ENCODE data around the gene CRYBG1. TPM values are rescaled to one million over a fixed set of nuclear protein-coding genes. Genes with fewer than 3 reads are reported as not detected.

The CRYBG1 gene
- polyA plus RNA-seq, 1 donor from 2014 or later, result 0.73 TPM

DNA sequence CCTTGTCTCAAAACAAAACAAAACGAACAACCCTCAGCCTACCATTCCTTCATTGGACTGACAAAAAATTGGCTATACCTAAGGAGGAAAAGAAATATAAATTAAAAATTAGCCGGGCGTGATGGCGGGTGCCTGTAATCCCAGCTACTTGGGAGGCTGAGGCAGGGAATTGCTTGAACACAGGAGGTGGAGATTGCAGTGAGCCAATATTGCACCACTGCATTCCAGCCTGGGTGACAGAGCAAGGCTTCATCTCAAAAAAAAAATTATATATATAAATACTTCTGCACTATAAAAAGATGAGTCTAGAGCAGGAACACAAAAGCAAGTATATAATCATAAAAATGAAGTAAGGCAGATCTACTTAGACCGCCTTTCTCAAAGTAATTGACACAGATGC is 109.8 kb downstream of the CRYBG1 start:
- no peaks in the 10 kb centered on the region for H4K20me1 ChIP-seq (ENCODE audit: insufficient read depth)
- H3K79me2 ChIP-seq (replicated peaks; ENCODE audit: insufficient read depth, low read length), result no peaks in the 10 kb centered on the region
- H3K36me3 ChIP-seq (ENCODE audit: insufficient read depth, low read length), result no peaks in the 10 kb centered on the region
- no peak overlapping the region for H3K4me2 ChIP-seq (ENCODE audit: low read length)
- no peak overlapping the region for H3K4me3 ChIP-seq (ENCODE audit: low read length)
- no peak overlapping the region for H3K9ac ChIP-seq (ENCODE audit: low read length)
- H3K9me3 ChIP-seq (ENCODE audit: low read length), result no peaks in the 10 kb centered on the region
- H3K27me3 ChIP-seq (ENCODE audit: insufficient read depth, low read depth, low read length), result no peaks in the 10 kb centered on the region
- no peaks in the 10 kb centered on the region for H3K9me2 ChIP-seq (ENCODE audit: insufficient read depth, low read length)
- H2AFZ ChIP-seq (ENCODE audit: low read depth, low read length), result no peak overlapping the region
- no peak overlapping the region for H3K27ac ChIP-seq (ENCODE audit: low read length)
- H3F3A ChIP-seq (ENCODE audit: insufficient read depth, low read length, poor library complexity, severe bottlenecking), result no peaks in the 10 kb centered on the region
- no peak for TF ChIP-seq RAD21 (conservative IDR thresholded peaks at IDR 0.05)
- TF ChIP-seq TAF1 (IDR thresholded peaks at IDR 0.05; ENCODE audit: low read depth), result no peak
- no peak for TF ChIP-seq POLR2AphosphoS5 (IDR thresholded peaks at IDR 0.05)
- no peak for TF ChIP-seq SMC3 (conservative IDR thresholded peaks at IDR 0.05; ENCODE audit: poor library complexity)
- no peak for TF ChIP-seq EP300 (conservative IDR thresholded peaks at IDR 0.05; ENCODE audit: poor library complexity, severe bottlenecking)
- no peak for TF ChIP-seq EZH2 (IDR thresholded peaks at IDR 0.05; ENCODE audit: borderline replicate concordance, insufficient read depth, low read length, poor library complexity, severe bottlenecking)
- TF ChIP-seq, protein P1, sequence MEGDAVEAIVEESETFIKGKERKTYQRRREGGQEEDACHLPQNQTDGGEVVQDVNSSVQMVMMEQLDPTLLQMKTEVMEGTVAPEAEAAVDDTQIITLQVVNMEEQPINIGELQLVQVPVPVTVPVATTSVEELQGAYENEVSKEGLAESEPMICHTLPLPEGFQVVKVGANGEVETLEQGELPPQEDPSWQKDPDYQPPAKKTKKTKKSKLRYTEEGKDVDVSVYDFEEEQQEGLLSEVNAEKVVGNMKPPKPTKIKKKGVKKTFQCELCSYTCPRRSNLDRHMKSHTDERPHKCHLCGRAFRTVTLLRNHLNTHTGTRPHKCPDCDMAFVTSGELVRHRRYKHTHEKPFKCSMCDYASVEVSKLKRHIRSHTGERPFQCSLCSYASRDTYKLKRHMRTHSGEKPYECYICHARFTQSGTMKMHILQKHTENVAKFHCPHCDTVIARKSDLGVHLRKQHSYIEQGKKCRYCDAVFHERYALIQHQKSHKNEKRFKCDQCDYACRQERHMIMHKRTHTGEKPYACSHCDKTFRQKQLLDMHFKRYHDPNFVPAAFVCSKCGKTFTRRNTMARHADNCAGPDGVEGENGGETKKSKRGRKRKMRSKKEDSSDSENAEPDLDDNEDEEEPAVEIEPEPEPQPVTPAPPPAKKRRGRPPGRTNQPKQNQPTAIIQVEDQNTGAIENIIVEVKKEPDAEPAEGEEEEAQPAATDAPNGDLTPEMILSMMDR (IDR thresholded peaks at IDR 0.05; ENCODE audit: poor library complexity, severe bottlenecking), result no peak

DNA sequence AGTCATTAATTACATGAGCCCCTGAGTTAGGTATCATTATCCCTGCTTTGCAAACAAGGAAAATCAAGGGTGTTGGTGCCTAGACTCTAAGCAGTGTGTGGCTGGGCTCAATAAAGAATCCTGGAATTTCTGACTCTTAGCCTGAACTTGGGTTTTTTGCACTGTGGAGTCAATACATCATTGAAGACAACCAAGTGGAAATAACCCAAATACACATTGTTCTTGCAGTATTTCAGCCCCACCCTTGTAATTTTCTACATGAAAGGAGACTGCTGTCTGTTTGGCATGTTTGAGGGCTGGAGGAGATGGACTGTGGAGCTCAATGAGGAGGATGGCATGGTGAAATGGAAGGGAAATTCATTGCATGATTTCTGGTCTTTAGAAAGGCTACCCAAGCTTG is 110.3 kb downstream of the CRYBG1 start:
- Histone ChIP-seq H3F3A (ENCODE audit: insufficient read depth, low read length, poor library complexity, severe bottlenecking) (no peaks in the 10 kb centered on the region), H3K36me3 (ENCODE audit: insufficient read depth, low read length) (no peaks in the 10 kb centered on the region)

More for the DNA sequence above, 110.3 kb downstream of the CRYBG1 start:
- Histone ChIP-seq H3K9ac (ENCODE audit: low read length) (no peak overlapping the region), H3K9me2 (ENCODE audit: insufficient read depth, low read length) (no peaks in the 10 kb centered on the region), H3K27me3 (ENCODE audit: insufficient read depth, low read depth, low read length) (no peaks in the 10 kb centered on the region), H3K9me3 (ENCODE audit: low read length) (no peaks in the 10 kb centered on the region), H4K20me1 (ENCODE audit: insufficient read depth) (no peaks in the 10 kb centered on the region), H3K4me2 (ENCODE audit: low read length) (no peak overlapping the region), H2AFZ (ENCODE audit: low read depth, low read length) (no peak overlapping the region), H3K79me2 (replicated peaks; ENCODE audit: insufficient read depth, low read length) (no peaks in the 10 kb centered on the region), H3K27ac (ENCODE audit: low read length) (no peak overlapping the region), H3K4me3 (ENCODE audit: low read length) (no peak overlapping the region)
- TF ChIP-seq, protein P2, sequence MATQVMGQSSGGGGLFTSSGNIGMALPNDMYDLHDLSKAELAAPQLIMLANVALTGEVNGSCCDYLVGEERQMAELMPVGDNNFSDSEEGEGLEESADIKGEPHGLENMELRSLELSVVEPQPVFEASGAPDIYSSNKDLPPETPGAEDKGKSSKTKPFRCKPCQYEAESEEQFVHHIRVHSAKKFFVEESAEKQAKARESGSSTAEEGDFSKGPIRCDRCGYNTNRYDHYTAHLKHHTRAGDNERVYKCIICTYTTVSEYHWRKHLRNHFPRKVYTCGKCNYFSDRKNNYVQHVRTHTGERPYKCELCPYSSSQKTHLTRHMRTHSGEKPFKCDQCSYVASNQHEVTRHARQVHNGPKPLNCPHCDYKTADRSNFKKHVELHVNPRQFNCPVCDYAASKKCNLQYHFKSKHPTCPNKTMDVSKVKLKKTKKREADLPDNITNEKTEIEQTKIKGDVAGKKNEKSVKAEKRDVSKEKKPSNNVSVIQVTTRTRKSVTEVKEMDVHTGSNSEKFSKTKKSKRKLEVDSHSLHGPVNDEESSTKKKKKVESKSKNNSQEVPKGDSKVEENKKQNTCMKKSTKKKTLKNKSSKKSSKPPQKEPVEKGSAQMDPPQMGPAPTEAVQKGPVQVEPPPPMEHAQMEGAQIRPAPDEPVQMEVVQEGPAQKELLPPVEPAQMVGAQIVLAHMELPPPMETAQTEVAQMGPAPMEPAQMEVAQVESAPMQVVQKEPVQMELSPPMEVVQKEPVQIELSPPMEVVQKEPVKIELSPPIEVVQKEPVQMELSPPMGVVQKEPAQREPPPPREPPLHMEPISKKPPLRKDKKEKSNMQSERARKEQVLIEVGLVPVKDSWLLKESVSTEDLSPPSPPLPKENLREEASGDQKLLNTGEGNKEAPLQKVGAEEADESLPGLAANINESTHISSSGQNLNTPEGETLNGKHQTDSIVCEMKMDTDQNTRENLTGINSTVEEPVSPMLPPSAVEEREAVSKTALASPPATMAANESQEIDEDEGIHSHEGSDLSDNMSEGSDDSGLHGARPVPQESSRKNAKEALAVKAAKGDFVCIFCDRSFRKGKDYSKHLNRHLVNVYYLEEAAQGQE (IDR thresholded peaks at IDR 0.05; ENCODE audit: borderline replicate concordance), result no peak
- TF ChIP-seq POLR2AphosphoS5 (IDR thresholded peaks at IDR 0.05) (no peak), EP300 (conservative IDR thresholded peaks at IDR 0.05; ENCODE audit: poor library complexity, severe bottlenecking) (no peak), SMC3 (conservative IDR thresholded peaks at IDR 0.05; ENCODE audit: poor library complexity) (no peak)
- TF ChIP-seq, protein P1 (IDR thresholded peaks at IDR 0.05; ENCODE audit: poor library complexity, severe bottlenecking), result no peak
